ENCODE data around the gene TXNDC2. TPM values are rescaled to one million over a fixed set of nuclear protein-coding genes. Genes with fewer than 3 reads are reported as not detected.
A peak's percentile ranks its signal among the peaks of the same experiment; 100 is the strongest.

Gene TXNDC2
- total and polyA plus RNA-seq, 9 of the 15 experiments (the other 6 are each of a cell fraction or from before 2014, with no cell fraction given) = 1.2 to 4.9 (median 2.3) TPM

GRCh38 chr18:9874728-9875127 lies 11.0 kb upstream of the TXNDC2 start (continued):
- TF ChIP-seq GTF3C2 (IDR thresholded peaks at IDR 0.05; ENCODE audit: borderline replicate concordance, extremely low read depth, insufficient read length) = no peak
- TF ChIP-seq TEAD1 (CRISPR knock-in tag; IDR thresholded peaks at IDR 0.05) = 0 out of 4 replicates have a peak, but pooled peaks of 1 of the 2 experiments have one; percentile 9
- peak; percentile 93 for TF ChIP-seq DMBX1 (CRISPR knock-in tag; IDR thresholded peaks at IDR 0.05; ENCODE audit: borderline replicate concordance)
- peak; percentile 43; the same call in 1 of the 2 replicates for TF ChIP-seq SLC30A9 (CRISPR knock-in tag; IDR thresholded peaks at IDR 0.05)
- TF ChIP-seq ZNF184 (CRISPR knock-in tag; IDR thresholded peaks at IDR 0.05) = no peak
- TF ChIP-seq ZNF551 (CRISPR knock-in tag; IDR thresholded peaks at IDR 0.05) = no peak
- TF ChIP-seq ZEB2 (IDR thresholded peaks at IDR 0.05) = no peak
- no peak for TF ChIP-seq CREM (IDR thresholded peaks at IDR 0.05; ENCODE audit: low read depth)
- TF ChIP-seq ARID2 (IDR thresholded peaks at IDR 0.05) = no peak
- TF ChIP-seq, protein P1, sequence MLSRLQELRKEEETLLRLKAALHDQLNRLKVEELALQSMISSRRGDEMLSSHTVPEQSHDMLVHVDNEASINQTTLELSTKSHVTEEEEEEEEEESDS (CRISPR knock-in tag; IDR thresholded peaks at IDR 0.05) = no peak
- TF ChIP-seq ZNF76 (CRISPR knock-in tag; IDR thresholded peaks at IDR 0.05; ENCODE audit: borderline replicate concordance) = no peak
- TF ChIP-seq BRD4 (IDR thresholded peaks at IDR 0.05) = no peak
- TF ChIP-seq, protein P2, sequence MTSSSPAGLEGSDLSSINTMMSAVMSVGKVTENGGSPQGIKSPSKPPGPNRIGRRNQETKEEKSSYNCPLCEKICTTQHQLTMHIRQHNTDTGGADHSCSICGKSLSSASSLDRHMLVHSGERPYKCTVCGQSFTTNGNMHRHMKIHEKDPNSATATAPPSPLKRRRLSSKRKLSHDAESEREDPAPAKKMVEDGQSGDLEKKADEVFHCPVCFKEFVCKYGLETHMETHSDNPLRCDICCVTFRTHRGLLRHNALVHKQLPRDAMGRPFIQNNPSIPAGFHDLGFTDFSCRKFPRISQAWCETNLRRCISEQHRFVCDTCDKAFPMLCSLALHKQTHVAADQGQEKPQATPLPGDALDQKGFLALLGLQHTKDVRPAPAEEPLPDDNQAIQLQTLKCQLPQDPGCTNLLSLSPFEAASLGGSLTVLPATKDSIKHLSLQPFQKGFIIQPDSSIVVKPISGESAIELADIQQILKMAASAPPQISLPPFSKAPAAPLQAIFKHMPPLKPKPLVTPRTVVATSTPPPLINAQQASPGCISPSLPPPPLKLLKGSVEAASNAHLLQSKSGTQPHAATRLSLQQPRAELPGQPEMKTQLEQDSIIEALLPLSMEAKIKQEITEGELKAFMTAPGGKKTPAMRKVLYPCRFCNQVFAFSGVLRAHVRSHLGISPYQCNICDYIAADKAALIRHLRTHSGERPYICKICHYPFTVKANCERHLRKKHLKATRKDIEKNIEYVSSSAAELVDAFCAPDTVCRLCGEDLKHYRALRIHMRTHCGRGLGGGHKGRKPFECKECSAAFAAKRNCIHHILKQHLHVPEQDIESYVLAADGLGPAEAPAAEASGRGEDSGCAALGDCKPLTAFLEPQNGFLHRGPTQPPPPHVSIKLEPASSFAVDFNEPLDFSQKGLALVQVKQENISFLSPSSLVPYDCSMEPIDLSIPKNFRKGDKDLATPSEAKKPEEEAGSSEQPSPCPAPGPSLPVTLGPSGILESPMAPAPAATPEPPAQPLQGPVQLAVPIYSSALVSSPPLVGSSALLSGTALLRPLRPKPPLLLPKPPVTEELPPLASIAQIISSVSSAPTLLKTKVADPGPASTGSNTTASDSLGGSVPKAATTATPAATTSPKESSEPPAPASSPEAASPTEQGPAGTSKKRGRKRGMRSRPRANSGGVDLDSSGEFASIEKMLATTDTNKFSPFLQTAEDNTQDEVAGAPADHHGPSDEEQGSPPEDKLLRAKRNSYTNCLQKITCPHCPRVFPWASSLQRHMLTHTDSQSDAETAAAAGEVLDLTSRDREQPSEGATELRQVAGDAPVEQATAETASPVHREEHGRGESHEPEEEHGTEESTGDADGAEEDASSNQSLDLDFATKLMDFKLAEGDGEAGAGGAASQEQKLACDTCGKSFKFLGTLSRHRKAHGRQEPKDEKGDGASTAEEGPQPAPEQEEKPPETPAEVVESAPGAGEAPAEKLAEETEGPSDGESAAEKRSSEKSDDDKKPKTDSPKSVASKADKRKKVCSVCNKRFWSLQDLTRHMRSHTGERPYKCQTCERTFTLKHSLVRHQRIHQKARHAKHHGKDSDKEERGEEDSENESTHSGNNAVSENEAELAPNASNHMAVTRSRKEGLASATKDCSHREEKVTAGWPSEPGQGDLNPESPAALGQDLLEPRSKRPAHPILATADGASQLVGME (CRISPR knock-in tag; IDR thresholded peaks at IDR 0.05) = no peak
- TF ChIP-seq BRD9 (IDR thresholded peaks at IDR 0.05; ENCODE audit: low read depth, partially characterized antibody) = no peak
- TF ChIP-seq ELF2 (CRISPR knock-in tag; IDR thresholded peaks at IDR 0.05) = no peak
- no peak for TF ChIP-seq SMC3 (conservative IDR thresholded peaks at IDR 0.05; ENCODE audit: insufficient read depth, low read depth, low read length)
- TF ChIP-seq ZNF398 (CRISPR knock-in tag; IDR thresholded peaks at IDR 0.05) = peak; percentile 42; the same call in 1 of the 2 replicates
- no peak for TF ChIP-seq ZNF561 (CRISPR knock-in tag; conservative IDR thresholded peaks at IDR 0.05)
- no peak; the same call in 1 of the 2 replicates for TF ChIP-seq ZNF583 (CRISPR knock-in tag; IDR thresholded peaks at IDR 0.05)

Data from K562 (cell line).